CD4-positive, alpha-beta T cell treated with Interleukin-4 for 4 hours (primary cell): ENCODE data around the gene DYNLRB1.

Experiments used
- DNase-seq: peaks from one replicate; pipeline ENCODE4 v3.0.0-alpha.2; 2020

DYNLRB1 gene

GRCh38 chr20:34559311-34560140 lies 43.3 kb downstream of the DYNLRB1 start:
- DNase-seq: no peak

GRCh38 chr20:34560141-34560523 lies 43.9 kb downstream of the DYNLRB1 start:
- DNase-seq: no peak

DNA sequence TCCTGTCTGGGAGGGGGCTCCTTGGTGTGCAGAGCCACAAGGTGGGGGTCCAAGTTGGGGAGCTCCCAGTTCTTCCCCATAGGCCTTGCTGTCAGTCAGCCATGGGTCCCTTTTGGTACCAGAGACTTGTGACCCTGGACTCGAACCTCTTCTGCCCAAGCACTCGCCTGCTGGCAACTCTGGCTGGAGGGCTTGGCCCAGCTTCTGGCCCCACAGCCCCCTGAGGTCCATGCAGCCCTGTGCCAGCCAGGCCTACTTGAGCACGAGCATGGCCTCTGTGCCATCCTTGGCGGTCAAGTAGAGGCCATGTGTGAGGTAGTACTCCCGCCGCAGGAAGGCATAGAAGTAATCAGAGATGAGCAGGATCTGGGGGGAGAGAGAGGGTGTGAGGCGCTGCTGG lies 44.4 kb downstream of the DYNLRB1 start:
- DNase-seq: no peak

GRCh38 chr20:34561661-34562060 lies 45.4 kb downstream of the DYNLRB1 start:
- no peak for DNase-seq

- no peak for DNase-seq
Observed at GRCh38 chr20:34562641-34563040, 46.4 kb downstream of the DYNLRB1 start.

DNA sequence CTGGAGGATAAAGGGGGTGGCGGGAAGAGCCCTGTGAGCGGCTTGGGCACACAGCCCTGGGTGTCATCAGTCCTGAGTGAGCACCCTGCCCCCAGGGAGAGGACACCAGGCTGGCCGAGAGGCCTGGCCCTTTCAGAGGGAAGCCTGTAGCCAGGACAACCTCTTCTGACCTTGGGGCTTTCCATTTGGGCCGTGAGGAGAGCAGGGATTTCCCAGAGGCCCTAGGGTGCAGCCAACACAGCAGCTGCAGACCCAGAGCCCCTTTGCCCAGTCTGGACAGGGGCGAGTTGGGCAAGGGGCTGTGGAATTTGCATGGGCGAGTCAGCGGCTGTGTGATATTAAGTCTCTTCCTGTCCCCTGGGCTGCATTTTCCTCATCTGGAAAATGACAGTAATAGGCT lies 48.6 kb downstream of the DYNLRB1 start:
- no peak for DNase-seq

DNA sequence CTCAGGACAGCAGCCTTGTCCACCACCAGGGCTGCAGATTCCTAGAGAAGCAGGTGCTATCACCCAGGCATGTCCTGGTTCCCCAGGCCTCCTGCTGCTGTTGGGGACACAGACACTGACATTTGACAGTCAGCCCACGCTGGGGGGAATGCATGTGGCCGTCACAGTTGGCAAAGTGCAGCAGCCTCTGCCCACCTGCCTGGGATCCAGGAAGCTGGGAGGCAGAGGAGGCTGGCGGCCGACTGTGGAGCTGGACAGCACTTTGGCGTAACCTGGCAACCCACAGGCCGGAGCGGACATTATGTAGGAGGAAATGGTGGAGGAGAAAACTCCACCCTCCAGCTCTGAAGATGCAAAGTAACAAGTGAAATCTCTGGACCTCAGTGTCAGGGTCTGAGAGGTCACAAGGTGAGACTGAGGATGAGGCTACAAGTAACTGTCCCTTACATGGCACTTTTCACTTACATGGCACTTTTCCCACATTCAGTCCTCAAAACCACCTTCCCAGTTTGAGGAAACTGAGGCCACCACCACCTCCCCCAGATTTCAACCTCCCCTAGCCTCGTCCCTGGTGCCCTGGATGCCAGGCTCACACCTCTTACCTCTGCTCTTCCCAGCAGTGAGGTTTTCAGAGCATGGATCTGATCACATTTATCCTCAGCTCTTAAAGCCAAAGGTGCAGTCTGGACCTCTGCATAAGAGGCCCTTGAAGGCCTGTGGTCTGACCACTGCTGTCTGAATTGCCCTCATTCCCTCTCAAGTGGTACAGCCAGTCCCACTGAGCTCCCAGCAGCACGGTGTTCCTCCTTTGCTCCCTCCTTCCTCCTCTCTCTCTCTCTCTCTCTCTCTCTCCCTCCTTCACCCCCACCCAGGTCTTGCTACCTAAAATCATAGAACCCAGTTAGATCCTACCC lies 51.0 kb downstream of the DYNLRB1 start:
- DNase-seq: no peak

- no peak for DNase-seq
Observed at GRCh38 chr20:34567892-34568865, 52.0 kb downstream of the DYNLRB1 start.

DNA sequence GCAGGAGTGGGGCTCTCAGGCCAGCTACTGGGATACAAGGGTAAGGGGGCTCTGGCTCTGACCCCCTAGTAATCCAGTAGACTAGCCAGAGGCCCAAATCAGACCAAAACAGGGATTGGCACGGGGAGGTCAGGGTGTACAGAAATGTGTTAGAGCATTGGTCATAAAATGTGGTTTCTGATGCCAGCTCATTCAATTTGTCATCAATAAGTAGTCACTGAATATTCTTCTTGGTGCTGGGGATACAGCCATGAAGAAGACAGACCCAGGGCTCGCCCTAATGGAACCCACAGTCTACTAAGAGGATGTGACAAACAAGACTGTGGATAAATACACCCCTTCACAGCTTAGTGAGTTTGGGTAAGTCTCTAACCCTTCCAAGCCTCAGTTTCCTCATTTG lies 53.4 kb downstream of the DYNLRB1 start:
- no peak for DNase-seq

- no peak for DNase-seq
Observed at GRCh38 chr20:34570859-34571306, 54.7 kb downstream of the DYNLRB1 start.

- DNase-seq: no peak
Observed at GRCh38 chr20:34571753-34572152, 55.5 kb downstream of the DYNLRB1 start.

DNA sequence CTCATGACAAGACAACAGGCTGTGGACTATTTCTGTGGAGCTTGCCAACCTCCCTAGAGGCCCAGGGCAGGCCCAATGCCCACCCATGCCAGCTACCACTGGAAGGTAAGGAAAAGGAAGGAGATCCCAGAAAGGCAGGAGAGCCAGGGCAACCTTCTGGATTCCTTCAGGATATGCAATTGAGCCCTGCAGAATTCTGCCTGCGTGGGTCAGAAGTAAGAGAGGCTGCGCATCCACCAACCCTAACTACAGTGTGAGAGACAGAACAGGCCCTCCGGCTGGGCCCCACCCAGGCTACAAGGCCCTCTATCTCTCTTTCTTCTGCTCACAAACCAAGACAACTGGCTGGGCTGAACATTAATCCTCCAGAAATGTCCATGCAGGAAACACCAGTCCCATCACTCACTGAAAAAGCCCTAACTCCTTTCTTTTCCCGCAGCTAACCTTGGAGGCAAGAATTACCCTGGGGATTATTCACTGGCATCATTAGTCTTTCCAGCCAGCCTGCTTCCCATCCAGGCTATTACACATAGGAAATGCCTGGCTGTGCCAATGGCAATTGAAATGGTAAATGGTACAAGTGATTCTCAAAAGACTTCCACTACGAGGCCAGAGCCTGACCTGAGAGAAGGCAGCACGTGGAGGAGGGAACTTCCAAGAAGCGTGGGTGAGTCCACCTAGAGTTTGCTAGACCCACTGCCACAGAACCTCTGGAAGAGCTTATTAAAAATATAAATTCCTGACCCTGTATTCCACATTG lies 57.5 kb downstream of the DYNLRB1 start:
- DNase-seq: no peak

DNA sequence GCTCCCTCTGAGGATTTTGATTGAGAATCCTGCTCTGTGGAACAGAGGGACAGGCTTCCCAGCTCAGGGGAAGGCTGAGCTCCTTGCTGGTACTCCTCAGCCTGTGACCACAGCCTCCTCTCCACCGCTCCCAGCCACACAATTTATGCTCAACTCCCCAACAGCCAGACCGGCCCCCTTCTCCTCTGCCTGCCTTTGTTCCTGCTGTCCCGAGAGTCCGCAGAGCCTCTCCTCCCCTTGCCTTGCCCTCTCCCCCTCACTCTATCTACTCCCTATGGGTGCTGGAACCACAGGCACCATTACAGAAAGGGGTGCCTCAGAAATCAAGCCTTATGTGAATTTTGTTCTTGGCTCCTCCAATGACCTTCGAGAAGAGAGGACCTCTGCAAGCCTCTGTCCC lies 58.2 kb downstream of the DYNLRB1 start:
- no peak for DNase-seq

DNA sequence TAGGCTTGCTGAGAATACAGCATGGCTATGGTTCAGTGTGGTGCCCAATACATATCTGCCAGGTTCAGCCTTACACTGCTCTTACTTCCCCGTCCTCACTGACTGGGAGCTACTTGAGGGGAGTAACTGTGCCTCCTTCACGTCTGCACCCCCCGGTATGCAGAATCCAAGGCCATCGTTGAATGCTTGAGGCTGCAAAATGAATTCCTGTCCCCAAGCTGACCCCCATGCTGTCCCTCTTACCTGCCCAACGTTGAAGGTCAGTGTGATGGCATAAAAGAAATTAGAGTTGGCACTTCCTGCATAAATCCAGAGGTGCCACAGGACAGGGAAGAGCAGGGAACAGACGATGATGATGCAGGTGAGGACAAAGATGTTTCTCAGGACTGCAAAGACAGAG lies 58.6 kb downstream of the DYNLRB1 start:
- DNase-seq: no peak

GRCh38 chr20:34575271-34575670 lies 59.0 kb downstream of the DYNLRB1 start:
- DNase-seq: no peak

GRCh38 chr20:34575756-34576155 lies 59.5 kb downstream of the DYNLRB1 start:
- no peak for DNase-seq

DNA sequence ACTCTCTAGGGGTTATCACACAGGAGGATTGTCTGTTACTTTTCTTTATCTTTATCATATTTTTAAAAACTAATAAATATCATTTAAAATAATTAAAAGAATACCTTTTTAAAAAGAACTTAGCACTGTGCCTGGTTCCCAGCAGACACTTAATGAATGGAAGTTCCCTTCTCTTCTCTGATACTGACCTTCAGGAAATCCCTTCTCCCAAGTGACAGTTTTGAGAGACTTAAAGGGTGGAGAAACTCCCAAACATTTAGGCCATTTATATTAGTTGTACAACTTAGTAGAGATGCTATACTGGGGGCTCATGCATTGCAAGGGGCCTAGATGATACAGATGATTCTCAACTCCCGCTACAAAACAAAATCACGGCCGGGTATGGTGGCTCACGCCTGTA lies 60.8 kb downstream of the DYNLRB1 start:
- DNase-seq: no peak

DNA sequence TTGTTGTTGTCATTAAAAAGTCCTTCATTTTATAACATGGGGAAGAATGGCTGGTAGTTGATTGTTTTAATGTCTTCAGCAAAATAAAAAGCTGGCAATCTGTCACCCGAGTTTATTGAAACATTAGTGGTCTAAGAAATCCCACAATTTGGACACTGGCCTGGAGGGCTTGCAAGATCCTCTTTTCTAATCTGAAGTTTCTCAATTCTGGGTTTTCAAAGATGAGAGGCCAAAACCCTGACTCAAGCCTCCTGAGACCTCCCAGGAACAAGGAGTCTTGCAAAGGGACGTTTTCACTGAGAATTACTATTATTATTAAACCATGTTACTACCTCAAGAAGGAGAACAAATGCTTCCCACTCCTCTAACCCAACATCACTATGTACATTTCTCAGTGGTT lies 61.8 kb downstream of the DYNLRB1 start:
- no peak for DNase-seq

- DNase-seq: no peak
Observed at GRCh38 chr20:34578521-34578920, 62.3 kb downstream of the DYNLRB1 start.

DNA sequence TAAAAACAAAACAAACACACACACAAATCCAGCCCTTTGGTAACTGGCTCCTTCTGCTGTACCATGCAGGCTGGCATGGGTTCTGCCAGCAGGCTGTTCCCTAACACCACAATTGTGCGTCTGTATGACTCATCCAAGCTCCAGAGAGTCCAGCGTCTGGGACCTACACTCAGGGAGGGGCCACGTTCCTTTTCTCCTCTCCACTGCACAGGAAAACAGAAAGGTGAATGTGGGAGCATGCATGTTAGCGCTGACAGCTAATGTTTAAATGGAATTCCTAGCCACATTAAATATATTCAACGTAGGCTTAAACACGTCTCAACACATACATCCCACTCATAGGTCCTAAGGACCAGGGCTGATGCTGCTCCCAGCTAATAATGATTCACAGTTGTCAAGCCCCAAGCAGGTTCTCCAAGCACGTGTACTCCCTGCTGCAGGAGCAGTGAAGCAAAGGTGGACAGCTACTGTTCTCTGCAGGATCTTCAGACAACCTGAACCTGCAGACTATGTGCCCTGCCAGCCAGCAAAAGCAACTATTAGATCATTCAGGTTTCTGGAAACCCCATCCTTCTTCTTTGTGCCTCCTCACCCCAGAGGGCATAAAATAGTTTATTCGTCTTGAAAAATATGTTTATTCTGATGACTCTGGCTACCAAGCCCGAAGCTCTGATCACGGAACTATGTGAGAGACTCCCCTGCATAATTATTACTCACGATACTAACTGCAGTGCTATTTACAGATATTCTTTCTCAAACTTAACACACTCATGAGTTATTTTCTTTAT lies 63.2 kb downstream of the DYNLRB1 start:
- DNase-seq: no peak
